Activated CD8-positive, alpha-beta T cell treated with anti-CD3 and anti-CD28 coated beads for 36 hours (primary cell): ENCODE data around the gene ALKBH1. TPM values are rescaled to one million over a fixed set of nuclear protein-coding genes. Genes with fewer than 3 reads are reported as not detected.
"Not testable (repeated sequence)": the region's sequence is repeated elsewhere in the genome, so short reads cannot be mapped to it uniquely, and the experiment has no call there.

Source experiments
- ATAC-seq: fragments of 200-7000 bp; cut with Tn5 transposase; one replicate; pipeline ENCODE4 v1.10.0; 2021; ENCODE audit warnings: mild to moderate bottlenecking, moderate library complexity
- CTCF ChIA-PET: fragments of 350-600 bp; sonication (Branson Sonifier 250); formaldehyde crosslinking; loops from one replicate; lab custom pipeline; 2021; ENCODE audit warnings: antibody characterized with exemption; lab: Charles Lee
- POLR2A ChIA-PET: fragments of 350-600 bp; sonication (Branson Sonifier 250); formaldehyde crosslinking; loops from one replicate; lab custom pipeline; 2021; ENCODE audit warnings: antibody characterized with exemption; lab: Charles Lee
- DNase-seq: peaks from one replicate; pipeline ENCODE4 v3.0.0-alpha.2; 2020
- H3K27ac Mint-ChIP-seq: one replicate; pipeline ENCODE4 v1.8.0; 2021; ENCODE audit warnings: mild to moderate bottlenecking, mixed read lengths
- H3K27me3 Mint-ChIP-seq: one replicate; pipeline ENCODE4 v1.8.0; 2021; ENCODE audit warnings: mixed read lengths
- H3K36me3 Mint-ChIP-seq: one replicate; pipeline ENCODE4 v1.8.0; 2021; ENCODE audit warnings: low read depth, mixed read lengths
- H3K4me1 Mint-ChIP-seq: one replicate; pipeline ENCODE4 v1.8.0; 2021; ENCODE audit warnings: low read depth, mixed read lengths
- H3K4me3 Mint-ChIP-seq: one replicate; pipeline ENCODE4 v1.8.0; 2021; ENCODE audit warnings: mild to moderate bottlenecking, moderate library complexity, mixed read lengths
- H3K9me3 Mint-ChIP-seq: one replicate; pipeline ENCODE4 v1.8.0; 2021; ENCODE audit warnings: mixed read lengths
- CTCF ChIP-seq: fragments of 200-600 bp; IDR thresholded peaks from one replicate; pipeline ENCODE4 v1.8.0; 2022; ENCODE audit warnings: antibody characterized with exemption, mild to moderate bottlenecking
- intact Hi-C: fragments of 100-400 bp; cut with micrococcal nuclease; formaldehyde crosslinking; loops from one replicate; pipeline ENCODE4 v1.10.0; 2022
- total RNA-seq, 2 experiments: library from RNA; stranded (reverse); gene quantifications; one replicate each; pipeline ENCODE4 v1.2.3, GENCODE V29; 2021

Gene ALKBH1
- total RNA-seq, result 10 to 100 TPM; 16.3 to 18.0 TPM

- ChIA-PET CTCF (interaction anchor here (0.7 kb wide), 1 partner anchor 84 kb away, joined by 3 read pairs; no protein-coding TSS in a partner anchor), POLR2A (interaction anchor here (0.6 to 2.2 kb wide), 11 partner anchors 11 to 249 kb away, joined by 3 to 9 read pairs (median 4); no protein-coding TSS in a partner anchor)
- no peaks in the 10 kb centered on the region for H3K9me3 Mint-ChIP-seq
- TF ChIP-seq CTCF, result peak; percentile 5
- H3K27ac Mint-ChIP-seq, result peak within 1 kb of the TSS; percentile 91
- peak; percentile 99 for ATAC-seq
- H3K27me3 Mint-ChIP-seq, result no peaks in the 10 kb centered on the region
- peaks cover 37% of the 10 kb centered on the region for H3K4me1 Mint-ChIP-seq
- intact Hi-C loops, result loop anchor here (5.0 kb wide), 1 partner anchor 251 kb away; the partner anchor contains the start of genes AHSA1 and VIPAS39
- peaks cover 37% of the 10 kb centered on the region for H3K36me3 Mint-ChIP-seq
- peak within 1 kb of the TSS; percentile 84 for H3K4me3 Mint-ChIP-seq
- DNase-seq, result peak; percentile 91
Measured at GRCh38 chr14:77707724-77708408, at the start of gene ALKBH1, which contains the start of gene SLIRP. TSS of gene ALKBH1 (minus strand) at chr14:77708023. CDS start at chr14:77708004, 19 bp downstream. TSS of gene SLIRP (plus strand) at chr14:77708103. CDS start at chr14:77708112, 9 bp downstream.

GRCh38 chr14:77752799-77753516 lies 45.1 kb upstream of the ALKBH1 start:
- DNase-seq, result no peak
- ChIA-PET POLR2A (interaction anchor here (0.8 to 1.5 kb wide), 3 partner anchors 8 to 45 kb away, joined by 3 to 9 read pairs (median 5); partner anchors contain the start of genes ALKBH1, SLIRP and SNW1), CTCF (interaction anchor here (0.7 kb wide), 1 partner anchor 109 kb away, joined by 3 read pairs; no protein-coding TSS in a partner anchor)
- Mint-ChIP-seq H3K27me3 (no peaks in the 10 kb centered on the region), H3K36me3 (peaks cover 48% of the 10 kb centered on the region), H3K9me3 (no peaks in the 10 kb centered on the region), H3K4me1 (peaks cover 25% of the 10 kb centered on the region), H3K4me3 (no peak overlapping the region), H3K27ac (peak overlapping the region; percentile 42)
- intact Hi-C loops, result no loop called here
- TF ChIP-seq CTCF, result no peak
- no peak for ATAC-seq

GRCh38 chr14:77752266-77752665 lies 44.4 kb upstream of the ALKBH1 start:
- no peaks in the 10 kb centered on the region for H3K9me3 Mint-ChIP-seq
- POLR2A ChIA-PET, result interaction anchor here (0.8 to 1.5 kb wide), 3 partner anchors 8 to 44 kb away, joined by 3 to 9 read pairs (median 5); partner anchors contain the start of genes ALKBH1, SLIRP and SNW1
- no peaks in the 10 kb centered on the region for H3K27me3 Mint-ChIP-seq
- H3K36me3 Mint-ChIP-seq, result peaks cover 46% of the 10 kb centered on the region
- ATAC-seq (no peak), DNase-seq (no peak)
- CTCF ChIA-PET, result interaction anchor here (0.7 kb wide), 1 partner anchor 110 kb away, joined by 3 read pairs; no protein-coding TSS in a partner anchor
- H3K4me3 Mint-ChIP-seq, result no peak overlapping the region
- intact Hi-C loops, result no loop called here
- TF ChIP-seq CTCF, result no peak
- peaks cover 19% of the 10 kb centered on the region for H3K4me1 Mint-ChIP-seq
- no peak overlapping the region for H3K27ac Mint-ChIP-seq

GRCh38 chr14:77747425-77747824 lies 39.6 kb upstream of the ALKBH1 start:
- H3K27ac Mint-ChIP-seq, POLR2A ChIA-PET, H3K4me3 Mint-ChIP-seq, CTCF ChIA-PET, H3K27me3 Mint-ChIP-seq, ATAC-seq, H3K9me3 Mint-ChIP-seq, DNase-seq, intact Hi-C loops: not testable (repeated sequence)
- H3K4me1 Mint-ChIP-seq, result peaks cover 19% of the 10 kb centered on the region
- H3K36me3 Mint-ChIP-seq, result peaks cover 42% of the 10 kb centered on the region

- H3K9me3 Mint-ChIP-seq, result no peaks in the 10 kb centered on the region
- H3K27me3 Mint-ChIP-seq, result no peaks in the 10 kb centered on the region
- no peak for TF ChIP-seq CTCF
- H3K27ac Mint-ChIP-seq, result no peak overlapping the region
- no peak for ATAC-seq
- intact Hi-C loops, result no loop called here
- H3K4me3 Mint-ChIP-seq, result no peak overlapping the region
- H3K4me1 Mint-ChIP-seq, result peaks cover 22% of the 10 kb centered on the region
- POLR2A ChIA-PET, result interaction anchor here (1.3 kb wide), 1 partner anchor 13 kb away, joined by 7 read pairs; no protein-coding TSS in a partner anchor
- H3K36me3 Mint-ChIP-seq, result peaks cover 40% of the 10 kb centered on the region
- CTCF ChIA-PET, result no interaction called here
- no peak for DNase-seq
Measured at GRCh38 chr14:77746064-77746702, 38.4 kb upstream of the ALKBH1 start.
